ENCODE data around the gene NR4A3. TPM values are rescaled to one million over a fixed set of nuclear protein-coding genes. Genes with fewer than 3 reads are reported as not detected.

Gene NR4A3
- total and polyA plus RNA-seq, 9 of the 15 experiments (the other 6 are each of a cell fraction or from before 2014, with no cell fraction given): 0.04 to 0.07 TPM; not detected in 7

DNA sequence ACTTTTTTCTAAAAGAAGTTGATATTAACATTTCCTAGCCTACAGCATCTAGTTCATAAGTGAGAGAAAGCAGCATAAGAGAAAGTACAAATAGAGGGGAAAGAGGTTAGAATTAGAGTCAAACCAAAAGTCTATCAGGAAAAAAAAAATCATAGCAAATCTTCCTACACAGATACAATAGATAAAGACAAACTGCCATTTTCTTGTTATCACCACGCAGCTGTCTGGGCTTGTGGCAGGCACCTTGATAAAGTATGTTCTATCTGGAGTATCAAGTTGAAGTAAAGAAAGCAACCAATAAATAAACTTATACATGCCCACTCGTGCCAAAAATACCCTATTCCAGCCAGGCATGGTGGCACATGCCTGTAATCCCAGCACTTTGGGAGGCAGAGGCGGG is 5.3 kb upstream of the NR4A3 start:
- no peak overlapping the region for H3K9ac ChIP-seq (ENCODE audit: insufficient read depth in 1 of 2, low read depth in 2 of 2, low read length in 2 of 2)
- TF ChIP-seq ARID1B (IDR thresholded peaks at IDR 0.05) (peak; percentile 43), CHD4 (IDR thresholded peaks at IDR 0.05; ENCODE audit: insufficient read depth, insufficient replicate concordance, low read depth, low read length, poor library complexity, severe bottlenecking) (no peak), TAL1 (IDR thresholded peaks at IDR 0.05) (peak; percentile 45; the same call in 1 of the 2 replicates), TEAD4 (IDR thresholded peaks at IDR 0.05; ENCODE audit: low read length) (peak; percentile 24; the same call in 1 of the 2 replicates), TEAD4 (CRISPR knock-in tag; IDR thresholded peaks at IDR 0.05; ENCODE audit: borderline replicate concordance) (no peak), EP300 (IDR thresholded peaks at IDR 0.05; ENCODE audit: low read length) (peak; percentile 57), PHB (CRISPR knock-in tag; IDR thresholded peaks at IDR 0.05) (no peak), DPF2 (IDR thresholded peaks at IDR 0.05) (0 out of 2 replicates have a peak, but pooled peaks have one; percentile 30), CBFA2T3 (IDR thresholded peaks at IDR 0.05) (peak; percentile 66), ZC3H8 (IDR thresholded peaks at IDR 0.05) (no peak), MEIS2 (IDR thresholded peaks at IDR 0.05; ENCODE audit: partially characterized antibody) (peak; percentile 32), GABPB1 (CRISPR knock-in tag; IDR thresholded peaks at IDR 0.05) (no peak)
- TF ChIP-seq, protein P1, sequence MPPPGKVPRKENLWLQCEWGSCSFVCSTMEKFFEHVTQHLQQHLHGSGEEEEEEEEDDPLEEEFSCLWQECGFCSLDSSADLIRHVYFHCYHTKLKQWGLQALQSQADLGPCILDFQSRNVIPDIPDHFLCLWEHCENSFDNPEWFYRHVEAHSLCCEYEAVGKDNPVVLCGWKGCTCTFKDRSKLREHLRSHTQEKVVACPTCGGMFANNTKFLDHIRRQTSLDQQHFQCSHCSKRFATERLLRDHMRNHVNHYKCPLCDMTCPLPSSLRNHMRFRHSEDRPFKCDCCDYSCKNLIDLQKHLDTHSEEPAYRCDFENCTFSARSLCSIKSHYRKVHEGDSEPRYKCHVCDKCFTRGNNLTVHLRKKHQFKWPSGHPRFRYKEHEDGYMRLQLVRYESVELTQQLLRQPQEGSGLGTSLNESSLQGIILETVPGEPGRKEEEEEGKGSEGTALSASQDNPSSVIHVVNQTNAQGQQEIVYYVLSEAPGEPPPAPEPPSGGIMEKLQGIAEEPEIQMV (tag; conservative IDR thresholded peaks at IDR 0.05; ENCODE audit: low read depth): no peak
- TF ChIP-seq, protein P2, sequence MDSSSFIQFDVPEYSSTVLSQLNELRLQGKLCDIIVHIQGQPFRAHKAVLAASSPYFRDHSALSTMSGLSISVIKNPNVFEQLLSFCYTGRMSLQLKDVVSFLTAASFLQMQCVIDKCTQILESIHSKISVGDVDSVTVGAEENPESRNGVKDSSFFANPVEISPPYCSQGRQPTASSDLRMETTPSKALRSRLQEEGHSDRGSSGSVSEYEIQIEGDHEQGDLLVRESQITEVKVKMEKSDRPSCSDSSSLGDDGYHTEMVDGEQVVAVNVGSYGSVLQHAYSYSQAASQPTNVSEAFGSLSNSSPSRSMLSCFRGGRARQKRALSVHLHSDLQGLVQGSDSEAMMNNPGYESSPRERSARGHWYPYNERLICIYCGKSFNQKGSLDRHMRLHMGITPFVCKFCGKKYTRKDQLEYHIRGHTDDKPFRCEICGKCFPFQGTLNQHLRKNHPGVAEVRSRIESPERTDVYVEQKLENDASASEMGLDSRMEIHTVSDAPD (CRISPR knock-in tag; IDR thresholded peaks at IDR 0.05): no peak
- TF ChIP-seq, protein P3, sequence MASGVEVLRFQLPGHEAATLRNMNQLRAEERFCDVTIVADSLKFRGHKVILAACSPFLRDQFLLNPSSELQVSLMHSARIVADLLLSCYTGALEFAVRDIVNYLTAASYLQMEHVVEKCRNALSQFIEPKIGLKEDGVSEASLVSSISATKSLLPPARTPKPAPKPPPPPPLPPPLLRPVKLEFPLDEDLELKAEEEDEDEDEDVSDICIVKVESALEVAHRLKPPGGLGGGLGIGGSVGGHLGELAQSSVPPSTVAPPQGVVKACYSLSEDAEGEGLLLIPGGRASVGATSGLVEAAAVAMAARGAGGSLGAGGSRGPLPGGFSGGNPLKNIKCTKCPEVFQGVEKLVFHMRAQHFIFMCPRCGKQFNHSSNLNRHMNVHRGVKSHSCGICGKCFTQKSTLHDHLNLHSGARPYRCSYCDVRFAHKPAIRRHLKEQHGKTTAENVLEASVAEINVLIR (CRISPR knock-in tag; IDR thresholded peaks at IDR 0.05): no peak
- H3K4me2 ChIP-seq (ENCODE audit: insufficient read depth, low read length): no peak overlapping the region
- intact Hi-C loops (cut with micrococcal nuclease) (loop anchor here (5.0 to 10.0 kb wide), 2 partner anchors 508 to 634 kb away; no protein-coding TSS in a partner anchor), in situ Hi-C loops (cut with MboI) (no loop called here)
- H3K4me1 ChIP-seq (replicated peaks in 1 of 2; ENCODE audit: control insufficient read depth in 2 of 2, insufficient read depth in 2 of 2, low read length in 2 of 2): peaks cover 8 to 9% of the 10 kb centered on the region in 2 experiments
- H2AFZ ChIP-seq (ENCODE audit: low read depth, low read length): no peak overlapping the region
- H3K4me3 ChIP-seq: no peak overlapping the region
- no peaks in the 10 kb centered on the region for H4K20me1 ChIP-seq (replicated peaks; ENCODE audit: control insufficient read depth, insufficient read depth, low read length)
- BruUV-seq (replicated peaks): no TSS peak
- 28% methylated on average over 3 of the region's 3 CpGs for WGBS (ENCODE audit: insufficient coverage, low coverage, missing lambda C conversion rate)
- no peaks in the 10 kb centered on the region for H3K36me3 ChIP-seq (ENCODE audit: control insufficient read depth, insufficient read depth, low read length)
- no peaks in the 10 kb centered on the region for H3K9me3 ChIP-seq (replicated peaks; ENCODE audit: control insufficient read depth, insufficient read depth, low read depth, low read length)
- peaks cover 15% of the 10 kb centered on the region; the same call in 1 of the 3 replicates for H3K79me2 ChIP-seq (ENCODE audit: control insufficient read depth, insufficient read depth, low read length)
- FAIRE-seq: no peak
- no peaks in the 10 kb centered on the region for H3K9me1 ChIP-seq (ENCODE audit: control insufficient read depth, insufficient read depth, low read length)
- H3K27ac ChIP-seq (ENCODE audit: extremely low read depth, low read depth, low read length): no peak overlapping the region
- DNase-seq (ENCODE audit: extremely low read depth in 1 of 4, low spot score in 3 of 4): no peak
- ATAC-seq: no peak
- CTCF ChIA-PET (ENCODE audit: low intra/inter-chr PET ratio): no interaction called here
- no peaks in the 10 kb centered on the region for H3K27me3 ChIP-seq (ENCODE audit: control insufficient read depth in 2 of 2, insufficient read depth in 2 of 2, low read length in 2 of 2)
- POLR2A ChIA-PET: interaction anchor here (0.5 kb wide), 1 partner anchor 559 kb away, joined by 3 read pairs; no protein-coding TSS in a partner anchor
